BE2C (cell line): ENCODE data around the gene EEFSEC.

Source experiments
- DNase-seq: peaks from one replicate; pipeline ENCODE4 v3.0.0-alpha.2; 2020
- H3K27me3 ChIP-seq: fragments of 250-450 bp; sonication (Bioruptor Pico); 2 replicates; pipeline ENCODE4 v1.5.1; 2020; ENCODE audit warnings: mild to moderate bottlenecking
- H3K36me3 ChIP-seq: fragments of 250-450 bp; sonication (Bioruptor Pico); 2 replicates; pipeline ENCODE4 v1.5.1; 2020; ENCODE audit warnings: mild to moderate bottlenecking
- H3K4me1 ChIP-seq: fragments of 250-450 bp; sonication (Bioruptor Pico); 2 replicates; pipeline ENCODE4 v1.5.1; 2020
- H3K4me3 ChIP-seq: 2 replicates; pipeline ENCODE4 v1.5.1; 2011; ENCODE audit warnings: low read depth, low read length
- H3K9me3 ChIP-seq: fragments of 250-450 bp; sonication (Bioruptor Pico); 2 replicates; pipeline ENCODE4 v1.5.1; 2020
- CTCF ChIP-seq: IDR thresholded peaks from 2 replicates; pipeline ENCODE4 v1.5.1; 2012; ENCODE audit warnings: mild to moderate bottlenecking, low read depth, low read length

EEFSEC gene

DNA sequence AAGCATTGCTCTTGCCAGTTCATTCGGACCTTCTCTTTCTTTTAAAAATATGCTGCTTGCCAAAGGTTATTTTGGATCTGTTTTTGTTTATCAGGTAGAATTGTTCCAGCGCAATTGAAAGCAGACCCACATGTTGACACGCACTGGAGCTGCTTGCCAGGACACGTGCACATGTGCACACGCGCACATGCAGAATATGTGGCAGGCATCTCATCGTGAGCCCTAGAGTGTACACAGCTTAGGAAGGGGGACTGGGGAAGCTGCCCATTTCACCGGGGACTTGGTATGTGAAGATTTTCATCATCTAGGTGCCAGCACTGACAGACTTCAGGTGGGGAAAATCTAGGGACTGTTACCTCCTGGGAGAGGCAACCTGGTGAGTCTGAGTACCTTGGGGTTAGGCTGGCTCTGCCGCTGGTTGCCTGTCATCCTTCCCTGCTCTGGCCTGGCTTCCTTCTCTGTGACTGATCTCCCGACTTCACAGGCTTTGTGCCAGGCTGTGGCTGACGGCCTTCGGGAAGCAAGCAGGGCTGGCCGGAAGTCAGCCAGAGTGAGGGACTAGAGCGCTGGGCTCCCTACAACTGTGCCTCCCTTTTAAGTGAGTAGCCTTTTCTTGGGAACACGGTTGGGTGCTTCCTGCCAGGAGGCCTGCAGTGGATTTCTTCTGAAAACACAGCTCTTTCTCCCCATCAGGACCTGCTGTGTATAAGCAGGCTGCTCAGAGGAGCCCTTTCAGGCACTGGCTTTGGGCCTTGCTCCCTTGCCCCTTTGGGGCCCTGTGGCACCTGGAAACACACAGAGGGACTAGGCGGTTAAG, 129.3 kb downstream of the EEFSEC start:
- Histone ChIP-seq H3K4me1 (peaks cover 40% of the 10 kb centered on the region), H3K9me3 (no peaks in the 10 kb centered on the region), H3K27me3 (no peaks in the 10 kb centered on the region), H3K36me3 (no peaks in the 10 kb centered on the region), H3K4me3 (no peak overlapping the region)
- no peak for TF ChIP-seq CTCF
- peak; percentile 52 for DNase-seq

DNA sequence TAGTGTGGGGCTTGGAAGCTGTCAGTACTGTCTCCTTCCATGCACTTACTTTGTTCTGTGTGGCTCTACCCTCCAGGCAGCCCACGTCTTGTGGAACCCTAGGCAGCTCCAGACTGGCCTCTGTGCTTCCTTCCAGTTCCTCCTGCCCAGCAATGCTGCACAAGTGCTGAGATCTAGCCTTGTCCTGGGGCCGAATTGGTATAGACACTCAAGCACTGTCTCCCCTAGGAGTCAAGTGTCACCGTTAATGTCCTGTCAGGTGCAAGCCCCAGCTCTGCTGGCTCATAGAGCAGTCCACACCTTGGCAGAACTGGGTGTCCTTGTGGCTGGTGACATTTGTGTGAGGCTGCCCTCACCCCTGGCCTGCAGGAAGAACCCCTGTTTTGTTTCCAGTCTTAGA, 130.1 kb downstream of the EEFSEC start:
- H3K9me3 ChIP-seq: no peaks in the 10 kb centered on the region
- no peak for TF ChIP-seq CTCF
- peaks cover 32% of the 10 kb centered on the region for H3K4me1 ChIP-seq
- DNase-seq: no peak
- H3K27me3 ChIP-seq: no peaks in the 10 kb centered on the region
- no peak overlapping the region for H3K4me3 ChIP-seq
- 0 out of 2 replicates have a peak, but pooled peaks cover 3% of the 10 kb centered on the region for H3K36me3 ChIP-seq

DNA sequence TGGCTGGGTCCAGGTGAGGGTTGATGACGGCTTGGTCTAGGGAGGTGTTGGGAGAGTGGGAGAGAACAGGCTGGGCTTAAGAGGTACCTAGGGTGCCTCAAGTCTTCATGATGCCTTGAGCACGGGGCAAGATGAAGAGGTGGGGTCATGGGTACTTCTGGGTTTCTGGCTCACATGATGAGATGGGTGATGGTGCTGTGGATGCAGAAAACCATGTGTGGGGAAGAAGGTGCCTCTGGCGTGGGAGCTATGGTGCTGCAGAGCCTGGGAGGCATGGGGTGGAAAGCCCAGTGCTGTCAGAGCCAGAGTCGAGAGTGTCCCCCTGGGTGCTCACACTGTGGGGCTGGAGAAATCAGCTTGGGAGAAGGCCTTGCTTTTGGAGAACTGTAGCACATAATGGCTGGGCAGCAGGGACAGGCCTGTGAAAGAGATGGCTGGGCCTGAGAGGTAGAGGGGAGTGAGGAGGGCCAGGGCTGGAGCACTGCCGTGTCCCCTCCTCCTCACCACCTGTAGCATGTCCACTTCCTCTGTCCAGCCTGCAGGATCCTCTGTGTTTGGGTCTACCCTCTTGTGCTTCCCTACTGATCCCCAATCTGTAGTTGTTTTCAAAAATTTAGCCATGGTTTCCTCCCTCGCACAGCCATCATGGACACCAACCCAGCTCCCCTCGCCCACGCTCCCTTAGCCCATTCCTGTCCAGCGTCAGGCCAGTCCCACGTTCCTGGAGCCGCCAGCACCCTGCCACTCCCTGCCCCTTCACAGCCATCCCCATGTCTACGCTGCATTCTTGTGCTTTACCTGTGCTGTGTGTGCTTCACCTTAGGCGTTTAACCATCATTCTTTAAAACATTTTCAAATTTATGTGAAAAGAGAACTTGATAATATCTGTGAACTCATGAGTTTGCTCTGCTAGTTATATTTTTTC, 132.0 kb downstream of the EEFSEC start:
- H3K4me3 ChIP-seq: no peak overlapping the region
- TF ChIP-seq CTCF: no peak
- H3K36me3 ChIP-seq: 0 out of 2 replicates have a peak, but pooled peaks cover 3% of the 10 kb centered on the region
- no peak for DNase-seq
- no peaks in the 10 kb centered on the region for H3K27me3 ChIP-seq
- no peaks in the 10 kb centered on the region for H3K9me3 ChIP-seq
- peaks cover 16% of the 10 kb centered on the region for H3K4me1 ChIP-seq

DNA sequence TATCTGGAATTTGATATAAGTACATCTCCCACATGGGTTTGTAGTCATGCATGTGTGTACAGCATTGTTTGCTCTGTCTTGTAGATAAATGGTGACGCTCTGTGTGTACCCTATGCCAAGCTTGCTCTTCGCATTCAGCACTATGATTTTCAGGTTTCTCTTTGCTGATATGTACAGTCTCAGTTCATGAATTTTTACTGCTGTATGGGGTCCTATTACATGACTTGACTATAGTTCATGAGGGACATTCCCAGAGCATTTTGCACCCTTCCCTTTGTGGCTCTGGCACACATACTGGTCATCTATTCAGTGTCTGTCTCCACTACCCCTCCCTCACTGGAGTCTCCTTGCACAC, 132.7 kb downstream of the EEFSEC start:
- no peak for DNase-seq
- TF ChIP-seq CTCF: no peak
- no peak overlapping the region for H3K4me3 ChIP-seq
- H3K4me1 ChIP-seq: peaks cover 10% of the 10 kb centered on the region; the same call in 1 of the 2 replicates
- no peaks in the 10 kb centered on the region for H3K27me3 ChIP-seq
- no peaks in the 10 kb centered on the region for H3K9me3 ChIP-seq
- H3K36me3 ChIP-seq: 0 out of 2 replicates have a peak, but pooled peaks cover 3% of the 10 kb centered on the region

DNA sequence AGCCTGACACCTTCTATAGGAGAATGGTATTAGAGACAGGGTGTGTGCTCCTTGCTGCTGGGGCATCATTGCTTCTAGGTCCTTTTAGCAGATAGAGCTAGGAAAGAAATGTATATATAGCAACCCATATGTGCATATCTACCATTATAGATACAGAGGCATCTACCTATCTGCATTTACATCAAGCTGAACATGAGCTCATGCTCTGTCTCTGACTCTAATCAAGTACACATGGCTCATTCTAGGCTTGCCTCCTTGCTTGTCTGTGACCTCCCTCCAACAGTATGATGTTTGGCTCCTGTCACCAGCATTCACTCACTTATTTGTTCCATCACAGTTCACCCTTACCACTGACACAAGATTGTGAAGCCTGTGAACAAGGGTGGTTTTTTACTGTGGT, 133.4 kb downstream of the EEFSEC start:
- Histone ChIP-seq H3K36me3 (0 out of 2 replicates have a peak, but pooled peaks cover 3% of the 10 kb centered on the region), H3K9me3 (no peaks in the 10 kb centered on the region), H3K4me3 (no peak overlapping the region), H3K27me3 (no peaks in the 10 kb centered on the region), H3K4me1 (peaks cover 9% of the 10 kb centered on the region; the same call in 1 of the 2 replicates)
- no peak for DNase-seq
- no peak for TF ChIP-seq CTCF
